ENCODE measurements around the gene SGSM1. TPM values are rescaled to one million over a fixed set of nuclear protein-coding genes. Genes with fewer than 3 reads are reported as not detected.

Gene SGSM1, protein sequence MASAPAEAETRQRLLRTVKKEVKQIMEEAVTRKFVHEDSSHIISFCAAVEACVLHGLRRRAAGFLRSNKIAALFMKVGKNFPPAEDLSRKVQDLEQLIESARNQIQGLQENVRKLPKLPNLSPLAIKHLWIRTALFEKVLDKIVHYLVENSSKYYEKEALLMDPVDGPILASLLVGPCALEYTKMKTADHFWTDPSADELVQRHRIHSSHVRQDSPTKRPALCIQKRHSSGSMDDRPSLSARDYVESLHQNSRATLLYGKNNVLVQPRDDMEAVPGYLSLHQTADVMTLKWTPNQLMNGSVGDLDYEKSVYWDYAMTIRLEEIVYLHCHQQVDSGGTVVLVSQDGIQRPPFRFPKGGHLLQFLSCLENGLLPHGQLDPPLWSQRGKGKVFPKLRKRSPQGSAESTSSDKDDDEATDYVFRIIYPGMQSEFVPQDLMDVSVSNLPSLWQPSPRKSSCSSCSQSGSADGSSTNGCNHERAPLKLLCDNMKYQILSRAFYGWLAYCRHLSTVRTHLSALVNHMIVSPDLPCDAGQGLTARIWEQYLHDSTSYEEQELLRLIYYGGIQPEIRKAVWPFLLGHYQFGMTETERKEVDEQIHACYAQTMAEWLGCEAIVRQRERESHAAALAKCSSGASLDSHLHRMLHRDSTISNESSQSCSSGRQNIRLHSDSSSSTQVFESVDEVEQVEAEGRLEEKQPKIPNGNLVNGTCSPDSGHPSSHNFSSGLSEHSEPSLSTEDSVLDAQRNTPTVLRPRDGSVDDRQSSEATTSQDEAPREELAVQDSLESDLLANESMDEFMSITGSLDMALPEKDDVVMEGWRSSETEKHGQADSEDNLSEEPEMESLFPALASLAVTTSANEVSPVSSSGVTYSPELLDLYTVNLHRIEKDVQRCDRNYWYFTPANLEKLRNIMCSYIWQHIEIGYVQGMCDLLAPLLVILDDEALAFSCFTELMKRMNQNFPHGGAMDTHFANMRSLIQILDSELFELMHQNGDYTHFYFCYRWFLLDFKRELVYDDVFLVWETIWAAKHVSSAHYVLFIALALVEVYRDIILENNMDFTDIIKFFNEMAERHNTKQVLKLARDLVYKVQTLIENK
- 0.50 and 0.75 TPM in 2 replicates for total RNA-seq
- long read RNA-seq, result 0 reads

DNA sequence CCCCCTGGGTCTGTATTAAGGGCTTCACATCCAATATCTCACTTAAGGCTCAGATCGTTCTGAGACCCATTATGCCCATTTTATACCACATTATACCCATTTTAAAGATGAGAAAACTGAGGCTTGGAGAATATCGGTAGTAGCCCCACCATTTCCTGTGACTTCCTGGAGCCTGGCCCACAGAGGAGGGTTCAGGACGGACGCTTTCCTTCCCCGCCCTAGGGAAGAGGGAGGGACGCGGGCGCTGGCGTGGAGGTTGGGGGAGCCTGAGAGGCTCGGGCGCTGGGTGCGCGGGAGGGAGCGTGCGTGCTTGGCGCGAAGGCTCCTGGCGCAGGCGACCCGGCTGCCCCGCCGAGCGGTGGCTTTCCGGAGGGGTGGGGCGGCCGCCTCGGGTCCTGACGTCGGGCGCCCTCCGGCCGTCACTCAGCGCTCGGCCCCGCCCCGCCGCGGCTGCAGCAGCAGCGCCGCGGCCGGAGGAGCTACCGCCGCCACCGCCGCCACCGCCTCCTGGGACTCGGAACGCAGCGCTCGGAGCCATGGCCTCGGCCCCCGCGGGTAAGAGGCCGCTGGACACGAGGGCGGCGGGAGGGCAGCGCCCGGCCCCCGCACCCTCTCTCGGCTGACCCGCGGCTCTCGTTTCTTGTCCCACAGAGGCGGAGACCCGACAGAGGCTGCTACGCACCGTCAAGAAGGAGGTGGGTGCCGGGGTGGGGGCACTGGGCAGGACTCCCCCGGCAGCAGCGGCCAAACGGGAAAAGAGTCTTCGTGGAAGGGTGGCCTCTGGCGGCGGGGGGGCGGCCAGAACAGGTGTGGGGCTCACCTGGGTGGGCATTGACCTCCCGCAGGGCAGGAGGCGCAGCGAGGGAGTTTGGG is at the start of gene SGSM1:
SGSM1 (plus strand) TSS at position 422 of the 873 bp plus-strand sequence; CDS start at position 537, 115 bp downstream.
- H3K36me3 Mint-ChIP-seq (ENCODE audit: low read depth), result no peaks in the 10 kb centered on the region
- peak; percentile 73 for DNase-seq (ENCODE audit: low read depth, low spot score)
- H3K4me1 Mint-ChIP-seq, result peaks cover 20% of the 10 kb centered on the region
- H3K27me3 Mint-ChIP-seq (ENCODE audit: low read depth), result peaks cover 9% of the 10 kb centered on the region
- no peak within 1 kb of the TSS for H3K27ac Mint-ChIP-seq (ENCODE audit: unreplicated experiment)
- H3K4me3 Mint-ChIP-seq, result peak within 1 kb of the TSS; percentile 62
- no peaks in the 10 kb centered on the region for H3K9me3 Mint-ChIP-seq
- TF ChIP-seq, protein P1, sequence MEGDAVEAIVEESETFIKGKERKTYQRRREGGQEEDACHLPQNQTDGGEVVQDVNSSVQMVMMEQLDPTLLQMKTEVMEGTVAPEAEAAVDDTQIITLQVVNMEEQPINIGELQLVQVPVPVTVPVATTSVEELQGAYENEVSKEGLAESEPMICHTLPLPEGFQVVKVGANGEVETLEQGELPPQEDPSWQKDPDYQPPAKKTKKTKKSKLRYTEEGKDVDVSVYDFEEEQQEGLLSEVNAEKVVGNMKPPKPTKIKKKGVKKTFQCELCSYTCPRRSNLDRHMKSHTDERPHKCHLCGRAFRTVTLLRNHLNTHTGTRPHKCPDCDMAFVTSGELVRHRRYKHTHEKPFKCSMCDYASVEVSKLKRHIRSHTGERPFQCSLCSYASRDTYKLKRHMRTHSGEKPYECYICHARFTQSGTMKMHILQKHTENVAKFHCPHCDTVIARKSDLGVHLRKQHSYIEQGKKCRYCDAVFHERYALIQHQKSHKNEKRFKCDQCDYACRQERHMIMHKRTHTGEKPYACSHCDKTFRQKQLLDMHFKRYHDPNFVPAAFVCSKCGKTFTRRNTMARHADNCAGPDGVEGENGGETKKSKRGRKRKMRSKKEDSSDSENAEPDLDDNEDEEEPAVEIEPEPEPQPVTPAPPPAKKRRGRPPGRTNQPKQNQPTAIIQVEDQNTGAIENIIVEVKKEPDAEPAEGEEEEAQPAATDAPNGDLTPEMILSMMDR (conservative IDR thresholded peaks at IDR 0.05), result no peak

DNA sequence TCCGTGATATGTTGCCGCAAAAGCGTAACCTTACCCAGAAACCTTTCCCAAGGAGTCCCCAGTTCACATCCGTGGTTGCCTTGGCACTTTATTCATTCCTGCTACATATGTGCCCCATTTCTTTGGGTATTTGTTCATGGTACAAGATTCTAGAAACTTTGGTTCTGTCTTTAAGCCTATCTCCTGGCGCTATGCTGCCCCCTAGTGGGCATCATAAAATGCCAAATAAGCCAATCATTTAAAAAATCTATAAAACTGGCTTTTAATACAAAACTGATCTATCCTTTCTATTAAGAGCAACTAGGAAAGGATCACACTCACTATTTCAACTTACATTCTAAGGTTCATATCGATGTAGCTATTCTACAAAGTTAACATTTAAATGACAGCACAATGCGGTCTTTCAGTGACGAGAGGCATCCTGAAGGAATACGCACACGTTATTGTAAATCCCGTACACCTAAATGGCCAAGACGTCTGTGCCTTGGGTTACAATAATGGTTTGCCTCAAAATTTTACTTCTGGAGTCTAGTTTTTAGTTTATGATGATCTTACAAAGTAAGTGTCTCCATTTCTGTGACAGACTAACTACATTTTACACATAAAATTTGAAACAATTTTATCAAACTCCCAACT is 47.7 kb upstream of the SGSM1 start:
- no peak overlapping the region for H3K27ac Mint-ChIP-seq (ENCODE audit: unreplicated experiment)

DNA sequence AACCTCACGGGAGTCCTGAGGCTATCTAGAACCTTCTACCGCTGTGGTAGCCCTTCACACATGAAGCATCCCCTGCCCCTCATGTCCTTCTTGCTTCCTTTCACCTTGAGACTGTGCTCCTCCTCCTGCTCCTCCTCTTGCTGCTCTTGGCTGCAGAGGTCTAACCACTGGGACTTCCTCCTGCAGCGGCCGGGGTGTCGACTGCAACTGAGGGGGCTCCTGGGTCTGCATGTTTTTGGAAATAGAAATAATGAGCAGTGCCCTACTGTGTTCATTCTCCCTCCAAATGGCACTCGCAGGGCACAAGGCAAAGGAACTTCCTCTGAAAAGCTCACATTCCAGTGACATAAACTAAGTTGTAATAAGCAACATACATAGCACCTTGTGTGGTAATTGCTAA is 46.2 kb upstream of the SGSM1 start:
- Mint-ChIP-seq H3K27me3 (ENCODE audit: low read depth) (no peaks in the 10 kb centered on the region), H3K27ac (ENCODE audit: unreplicated experiment) (no peak overlapping the region), H3K4me1 (peaks cover 7% of the 10 kb centered on the region), H3K9me3 (no peaks in the 10 kb centered on the region), H3K4me3 (no peak overlapping the region), H3K36me3 (ENCODE audit: low read depth) (no peaks in the 10 kb centered on the region)
- TF ChIP-seq, protein P1 (conservative IDR thresholded peaks at IDR 0.05), result no peak
- no peak for DNase-seq (ENCODE audit: low read depth, low spot score)

More for the DNA sequence above, 47.7 kb upstream of the SGSM1 start:
- peak; percentile 61 for DNase-seq (ENCODE audit: low read depth, low spot score)
- no peaks in the 10 kb centered on the region for H3K27me3 Mint-ChIP-seq (ENCODE audit: low read depth)
- TF ChIP-seq, protein P1 (conservative IDR thresholded peaks at IDR 0.05), result peak; percentile 98
- peaks cover 14% of the 10 kb centered on the region for H3K4me1 Mint-ChIP-seq
- H3K9me3 Mint-ChIP-seq, result no peaks in the 10 kb centered on the region
- H3K36me3 Mint-ChIP-seq (ENCODE audit: low read depth), result no peaks in the 10 kb centered on the region
- H3K4me3 Mint-ChIP-seq, result no peak overlapping the region

DNA sequence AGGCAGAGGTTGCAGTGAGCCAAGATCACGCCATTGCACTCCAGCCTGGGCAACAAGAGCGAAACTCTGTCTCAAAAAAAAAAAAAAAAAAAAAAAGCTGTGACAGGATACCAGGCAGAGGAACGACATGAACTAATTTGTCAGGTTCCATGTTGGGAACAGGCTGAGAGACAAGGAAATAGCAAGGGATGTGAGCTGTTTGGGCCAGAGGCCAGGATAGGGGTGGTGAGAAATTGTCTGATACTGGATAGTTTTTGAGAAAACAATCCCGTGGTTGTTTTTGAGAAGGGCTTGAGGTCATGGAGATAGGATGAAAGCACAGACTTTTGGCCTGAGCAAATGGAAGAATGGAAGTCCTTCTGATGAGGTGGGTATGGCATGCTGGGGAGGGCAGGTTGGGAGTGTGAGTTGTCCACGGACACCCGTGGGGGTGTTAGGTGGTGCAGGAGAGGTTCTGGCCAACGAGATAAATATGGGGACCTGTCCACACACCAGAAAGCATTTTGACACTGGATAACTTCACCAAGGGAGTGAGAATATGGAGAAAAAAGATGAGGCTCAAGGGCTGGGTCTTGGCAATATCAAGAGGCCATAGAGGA is 45.2 kb upstream of the SGSM1 start:
- peaks cover 8% of the 10 kb centered on the region for H3K4me1 Mint-ChIP-seq
- H3K27ac Mint-ChIP-seq (ENCODE audit: unreplicated experiment), result no peak overlapping the region
- DNase-seq (ENCODE audit: low read depth, low spot score), result no peak
- TF ChIP-seq, protein P1 (conservative IDR thresholded peaks at IDR 0.05), result no peak
- no peaks in the 10 kb centered on the region for H3K36me3 Mint-ChIP-seq (ENCODE audit: low read depth)
- no peak overlapping the region for H3K4me3 Mint-ChIP-seq
- no peaks in the 10 kb centered on the region for H3K27me3 Mint-ChIP-seq (ENCODE audit: low read depth)
- no peaks in the 10 kb centered on the region for H3K9me3 Mint-ChIP-seq
